Measurements from ENCODE around the gene DOCK1. TPM values are rescaled to one million over a fixed set of nuclear protein-coding genes. Genes with fewer than 3 reads are reported as not detected.

The DOCK1 gene
- total RNA-seq, 2 donors from 2014 or later = 72.4 to 89.3 TPM

- H3K4me3 ChIP-seq (ENCODE audit: low read length) = no peak overlapping the region
- Mint-ChIP-seq H3K4me3 (no peak overlapping the region), H3K27me3 (ENCODE audit: insufficient read depth) (no peaks in the 10 kb centered on the region), H3K36me3 (ENCODE audit: low read depth) (peaks cover 70% of the 10 kb centered on the region), H3K9me3 (no peaks in the 10 kb centered on the region), H3K27ac (no peak overlapping the region), H3K4me1 (no peaks in the 10 kb centered on the region)
- no peaks in the 10 kb centered on the region for H3K4me1 ChIP-seq (ENCODE audit: control insufficient read depth, insufficient read depth, low read length)
- WGBS, 2 experiments (ENCODE audit: insufficient coverage in 1 of 2, insufficient read length in 1 of 2) = 93 to 96% methylated on average over 3 to 8 of the region's 9 CpGs
- DNase-seq = no peak
- no peaks in the 10 kb centered on the region for H3K27me3 ChIP-seq (ENCODE audit: control insufficient read depth, insufficient read depth, low read length, poor library complexity, severe bottlenecking)
- H3K36me3 ChIP-seq (ENCODE audit: control insufficient read depth, insufficient read depth, low read length) = peaks cover 55% of the 10 kb centered on the region
- no peak for TF ChIP-seq CTCF (conservative IDR thresholded peaks at IDR 0.05)
- H3K9ac ChIP-seq (ENCODE audit: extremely low read depth, low read length, poor library complexity, severe bottlenecking) = no peak overlapping the region
- no peak overlapping the region for H3K27ac ChIP-seq (ENCODE audit: low read depth, low read length)
- no peaks in the 10 kb centered on the region for H3K9me3 ChIP-seq (ENCODE audit: control insufficient read depth, low read length)
Measured at GRCh38 chr10:127043301-127043700, 138.1 kb downstream of the DOCK1 start.

GRCh38 chr10:127044186-127044585 is 139.0 kb downstream of the DOCK1 start:
- Histone ChIP-seq H3K27me3 (ENCODE audit: control insufficient read depth, insufficient read depth, low read length, poor library complexity, severe bottlenecking) (no peaks in the 10 kb centered on the region), H3K36me3 (ENCODE audit: control insufficient read depth, insufficient read depth, low read length) (peaks cover 55% of the 10 kb centered on the region), H3K9me3 (ENCODE audit: control insufficient read depth, low read length) (no peaks in the 10 kb centered on the region), H3K4me3 (ENCODE audit: low read length) (no peak overlapping the region), H3K9ac (ENCODE audit: extremely low read depth, low read length, poor library complexity, severe bottlenecking) (no peak overlapping the region), H3K4me1 (ENCODE audit: control insufficient read depth, insufficient read depth, low read length) (no peaks in the 10 kb centered on the region), H3K27ac (ENCODE audit: low read depth, low read length) (no peak overlapping the region)
- Mint-ChIP-seq H3K9me3 (no peaks in the 10 kb centered on the region), H3K27me3 (ENCODE audit: insufficient read depth) (no peaks in the 10 kb centered on the region), H3K4me1 (no peaks in the 10 kb centered on the region), H3K36me3 (ENCODE audit: low read depth) (peaks cover 62% of the 10 kb centered on the region), H3K4me3 (no peak overlapping the region), H3K27ac (no peak overlapping the region)
- TF ChIP-seq CTCF (conservative IDR thresholded peaks at IDR 0.05) = no peak
- DNase-seq = peak; percentile 28
- 91 to 93% methylated on average over 8 of the region's 8 CpGs for WGBS, 2 experiments (ENCODE audit: insufficient coverage in 1 of 2, insufficient read length in 1 of 2)

GRCh38 chr10:127046975-127047877 is 142.0 kb downstream of the DOCK1 start:
- Histone ChIP-seq H3K27me3 (ENCODE audit: control insufficient read depth, insufficient read depth, low read length, poor library complexity, severe bottlenecking) (no peaks in the 10 kb centered on the region), H3K9ac (ENCODE audit: extremely low read depth, low read length, poor library complexity, severe bottlenecking) (no peak overlapping the region), H3K4me3 (ENCODE audit: low read length) (no peak overlapping the region), H3K27ac (ENCODE audit: low read depth, low read length) (no peak overlapping the region), H3K36me3 (ENCODE audit: control insufficient read depth, insufficient read depth, low read length) (peaks cover 30% of the 10 kb centered on the region), H3K9me3 (ENCODE audit: control insufficient read depth, low read length) (no peaks in the 10 kb centered on the region), H3K4me1 (ENCODE audit: control insufficient read depth, insufficient read depth, low read length) (no peaks in the 10 kb centered on the region)
- TF ChIP-seq CTCF (conservative IDR thresholded peaks at IDR 0.05) = no peak
- no peaks in the 10 kb centered on the region for H3K9me3 Mint-ChIP-seq
- no peak overlapping the region for H3K27ac Mint-ChIP-seq
- H3K36me3 Mint-ChIP-seq (ENCODE audit: low read depth) = peaks cover 39% of the 10 kb centered on the region
- H3K4me1 Mint-ChIP-seq = no peaks in the 10 kb centered on the region
- WGBS, 2 experiments (ENCODE audit: insufficient coverage in 1 of 2, insufficient read length in 1 of 2) = 95 to 97% methylated on average over 4 to 6 of the region's 7 CpGs
- DNase-seq = no peak
- no peaks in the 10 kb centered on the region for H3K27me3 Mint-ChIP-seq (ENCODE audit: insufficient read depth)
- no peak overlapping the region for H3K4me3 Mint-ChIP-seq

All from endodermal cell (in vitro differentiated cells).